Muscle layer of duodenum (tissue), 2 donors: ENCODE measurements around the gene MEGF8.

ENCODE experiments used
- H3K27ac ChIP-seq: one replicate; pipeline ENCODE4 v1.7.0; 2013; ENCODE audit warnings: mild to moderate bottlenecking, low read length
- H3K27me3 ChIP-seq: one replicate; pipeline ENCODE4 v1.7.0; 2013; ENCODE audit warnings: low read depth, mild to moderate bottlenecking, control low read depth, low read length
- H3K36me3 ChIP-seq, 2 donors: one replicate each; pipeline ENCODE4 v1.7.0; 2013; ENCODE audit warnings: low read length in 2 of 2, control low read depth in 1 of 2, mild to moderate bottlenecking in 1 of 2; ENCODE audit not compliant: insufficient read depth in 2 of 2, control insufficient read depth in 1 of 2
- H3K4me1 ChIP-seq, 2 donors: one replicate each; pipeline ENCODE4 v1.7.0; 2013; ENCODE audit warnings: low read length in 2 of 2, mild to moderate bottlenecking in 2 of 2, control low read depth in 1 of 2, moderate library complexity in 1 of 2; ENCODE audit not compliant: insufficient read depth in 2 of 2, control insufficient read depth in 1 of 2
- H3K4me3 ChIP-seq, 2 donors: one replicate each; pipeline ENCODE4 v1.7.0; 2013; ENCODE audit warnings: low read length in 2 of 2, low read depth in 1 of 2, mild to moderate bottlenecking in 1 of 2
- H3K9me3 ChIP-seq, 2 donors: one replicate each; pipeline ENCODE4 v1.7.0; 2013; ENCODE audit warnings: low read length in 2 of 2, control low read depth in 1 of 2, mild to moderate bottlenecking in 1 of 2; ENCODE audit not compliant: control insufficient read depth in 1 of 2
- donor health status: healthy.

MEGF8 gene, protein sequence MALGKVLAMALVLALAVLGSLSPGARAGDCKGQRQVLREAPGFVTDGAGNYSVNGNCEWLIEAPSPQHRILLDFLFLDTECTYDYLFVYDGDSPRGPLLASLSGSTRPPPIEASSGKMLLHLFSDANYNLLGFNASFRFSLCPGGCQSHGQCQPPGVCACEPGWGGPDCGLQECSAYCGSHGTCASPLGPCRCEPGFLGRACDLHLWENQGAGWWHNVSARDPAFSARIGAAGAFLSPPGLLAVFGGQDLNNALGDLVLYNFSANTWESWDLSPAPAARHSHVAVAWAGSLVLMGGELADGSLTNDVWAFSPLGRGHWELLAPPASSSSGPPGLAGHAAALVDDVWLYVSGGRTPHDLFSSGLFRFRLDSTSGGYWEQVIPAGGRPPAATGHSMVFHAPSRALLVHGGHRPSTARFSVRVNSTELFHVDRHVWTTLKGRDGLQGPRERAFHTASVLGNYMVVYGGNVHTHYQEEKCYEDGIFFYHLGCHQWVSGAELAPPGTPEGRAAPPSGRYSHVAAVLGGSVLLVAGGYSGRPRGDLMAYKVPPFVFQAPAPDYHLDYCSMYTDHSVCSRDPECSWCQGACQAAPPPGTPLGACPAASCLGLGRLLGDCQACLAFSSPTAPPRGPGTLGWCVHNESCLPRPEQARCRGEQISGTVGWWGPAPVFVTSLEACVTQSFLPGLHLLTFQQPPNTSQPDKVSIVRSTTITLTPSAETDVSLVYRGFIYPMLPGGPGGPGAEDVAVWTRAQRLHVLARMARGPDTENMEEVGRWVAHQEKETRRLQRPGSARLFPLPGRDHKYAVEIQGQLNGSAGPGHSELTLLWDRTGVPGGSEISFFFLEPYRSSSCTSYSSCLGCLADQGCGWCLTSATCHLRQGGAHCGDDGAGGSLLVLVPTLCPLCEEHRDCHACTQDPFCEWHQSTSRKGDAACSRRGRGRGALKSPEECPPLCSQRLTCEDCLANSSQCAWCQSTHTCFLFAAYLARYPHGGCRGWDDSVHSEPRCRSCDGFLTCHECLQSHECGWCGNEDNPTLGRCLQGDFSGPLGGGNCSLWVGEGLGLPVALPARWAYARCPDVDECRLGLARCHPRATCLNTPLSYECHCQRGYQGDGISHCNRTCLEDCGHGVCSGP (N-terminal part only)

DNA sequence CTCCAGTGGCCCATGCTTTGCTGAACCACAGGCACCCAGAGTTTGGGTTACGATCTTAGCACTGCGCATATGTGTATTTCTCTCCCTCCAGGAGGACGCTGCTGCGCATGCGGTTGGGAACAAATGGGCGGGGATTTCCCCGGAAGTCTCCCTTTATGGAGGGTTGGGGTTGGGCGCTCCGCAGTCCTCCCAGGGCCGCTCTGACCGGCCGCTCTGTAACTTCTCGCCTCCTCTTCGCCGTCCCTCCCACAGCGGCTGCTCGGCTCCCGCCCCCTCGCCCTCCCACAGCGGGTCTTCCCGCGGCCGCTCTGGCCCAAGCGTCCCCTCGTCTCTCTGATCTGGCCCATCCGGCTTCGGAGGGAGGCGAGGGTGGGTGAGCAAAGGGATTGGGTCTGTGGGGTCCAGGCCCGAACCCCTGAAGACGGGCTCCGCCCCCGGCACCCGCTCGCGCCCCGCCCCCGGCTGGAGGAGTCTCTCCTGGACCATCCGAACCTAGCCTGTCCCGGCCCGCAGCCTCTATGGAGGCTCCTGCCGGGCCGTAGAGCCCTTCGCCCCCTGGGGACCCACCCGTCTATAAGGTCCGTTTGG lies at the start of gene MEGF8:
Gene MEGF8, plus strand, starts transcription at position 328 of the 588 bp plus-strand sequence. CDS start 609 bp downstream, outside the sequence.
- Histone ChIP-seq H3K36me3 (no peaks in the 10 kb centered on the region), H3K27ac (peak within 1 kb of the TSS; percentile 63), H3K9me3 (no peaks in the 10 kb centered on the region), H3K27me3 (peaks cover 12% of the 10 kb centered on the region), H3K4me1 (peaks cover 0 to 32% of the 10 kb centered on the region in 2 donors), H3K4me3 (peak within 1 kb of the TSS; percentile 73 to 98)

DNA sequence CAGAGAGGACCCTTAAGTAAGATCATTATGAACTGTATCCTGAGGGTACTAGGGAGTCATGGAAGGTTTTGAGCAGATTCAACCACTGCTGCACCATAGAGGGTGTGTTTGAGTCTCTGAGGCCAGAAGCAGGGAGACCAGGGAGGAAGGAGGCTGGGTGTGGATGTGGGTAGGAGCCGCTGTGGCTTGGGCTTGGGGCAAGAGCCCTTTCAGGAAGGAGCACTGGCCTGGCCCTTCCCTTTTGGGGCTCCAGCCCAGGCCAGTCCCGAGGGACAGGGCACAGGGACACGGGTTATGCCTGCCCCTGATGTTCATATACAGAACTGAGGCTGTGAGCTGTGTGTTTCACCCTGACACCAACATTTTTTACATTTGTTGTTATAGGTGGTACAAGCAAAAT lies 49.2 kb upstream of the MEGF8 start:
- Histone ChIP-seq H3K9me3 (no peaks in the 10 kb centered on the region), H3K4me1 (peaks cover 28 to 56% of the 10 kb centered on the region in 2 donors), H3K4me3 (no peak overlapping the region), H3K27me3 (no peaks in the 10 kb centered on the region), H3K36me3 (peaks cover 6 to 34% of the 10 kb centered on the region in 2 donors), H3K27ac (peak overlapping the region; percentile 56)

DNA sequence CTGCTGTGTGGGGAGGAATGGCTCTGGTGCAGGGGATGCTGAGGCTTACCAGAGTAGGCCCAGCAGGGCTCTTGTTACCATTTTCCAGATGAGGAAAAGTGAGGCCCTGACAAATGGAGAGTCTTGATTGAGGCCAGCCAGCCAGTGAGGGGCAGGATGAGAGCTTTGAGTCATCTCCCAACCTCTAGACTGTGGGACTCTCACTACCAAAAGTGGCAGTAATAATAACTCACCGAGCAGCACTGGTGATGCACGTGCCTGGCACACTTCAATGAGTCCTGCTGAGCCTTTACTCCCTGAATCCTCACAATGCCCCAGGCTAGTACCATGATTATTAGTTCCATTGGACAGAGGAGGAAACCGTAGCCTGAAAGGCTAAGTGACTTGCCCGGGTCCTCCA lies 48.6 kb upstream of the MEGF8 start:
- Histone ChIP-seq H3K36me3 (peaks cover 6 to 36% of the 10 kb centered on the region in 2 donors), H3K4me3 (no peak overlapping the region), H3K27ac (peak overlapping the region; percentile 56), H3K4me1 (peaks cover 32 to 58% of the 10 kb centered on the region in 2 donors), H3K27me3 (no peaks in the 10 kb centered on the region), H3K9me3 (no peaks in the 10 kb centered on the region)

DNA sequence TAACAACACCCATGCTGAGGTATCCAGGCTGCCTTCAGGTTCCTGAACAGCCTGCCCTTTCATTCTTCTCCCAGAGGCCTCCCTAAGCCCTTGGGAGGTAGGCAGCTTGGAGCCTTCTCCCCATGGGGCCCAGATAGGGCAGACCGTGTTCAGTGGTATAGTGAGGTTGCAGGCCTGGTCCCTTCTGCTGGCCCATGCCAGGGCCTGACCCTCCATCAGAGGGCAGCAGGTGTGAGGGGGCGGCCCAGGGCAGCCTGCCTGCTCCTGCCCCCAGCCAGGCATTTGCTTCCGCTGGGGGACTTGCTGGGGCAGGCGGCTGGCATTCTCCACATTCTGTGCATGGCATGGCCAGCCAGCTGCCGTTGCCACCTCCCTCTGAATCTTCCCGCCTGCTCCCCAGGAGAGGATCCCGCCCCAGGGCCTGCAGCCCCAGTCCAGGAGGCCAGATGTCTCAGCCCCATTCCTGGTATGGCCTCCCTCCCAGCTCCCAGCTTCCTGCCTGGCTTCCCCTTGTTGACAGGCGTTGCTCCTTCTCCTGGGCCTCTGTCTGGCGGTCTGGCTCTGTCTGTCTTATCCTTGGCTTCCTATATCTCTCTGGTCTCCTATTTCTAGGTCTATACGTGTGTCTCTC lies 47.5 kb upstream of the MEGF8 start:
- H3K27me3 ChIP-seq: no peaks in the 10 kb centered on the region
- peak overlapping the region in 1 of 2 donors; percentile 34 for H3K4me3 ChIP-seq
- peak overlapping the region; percentile 63 for H3K27ac ChIP-seq
- no peaks in the 10 kb centered on the region for H3K9me3 ChIP-seq
- peaks cover 6 to 29% of the 10 kb centered on the region in 2 donors for H3K36me3 ChIP-seq
- H3K4me1 ChIP-seq: peaks cover 37 to 65% of the 10 kb centered on the region in 2 donors

DNA sequence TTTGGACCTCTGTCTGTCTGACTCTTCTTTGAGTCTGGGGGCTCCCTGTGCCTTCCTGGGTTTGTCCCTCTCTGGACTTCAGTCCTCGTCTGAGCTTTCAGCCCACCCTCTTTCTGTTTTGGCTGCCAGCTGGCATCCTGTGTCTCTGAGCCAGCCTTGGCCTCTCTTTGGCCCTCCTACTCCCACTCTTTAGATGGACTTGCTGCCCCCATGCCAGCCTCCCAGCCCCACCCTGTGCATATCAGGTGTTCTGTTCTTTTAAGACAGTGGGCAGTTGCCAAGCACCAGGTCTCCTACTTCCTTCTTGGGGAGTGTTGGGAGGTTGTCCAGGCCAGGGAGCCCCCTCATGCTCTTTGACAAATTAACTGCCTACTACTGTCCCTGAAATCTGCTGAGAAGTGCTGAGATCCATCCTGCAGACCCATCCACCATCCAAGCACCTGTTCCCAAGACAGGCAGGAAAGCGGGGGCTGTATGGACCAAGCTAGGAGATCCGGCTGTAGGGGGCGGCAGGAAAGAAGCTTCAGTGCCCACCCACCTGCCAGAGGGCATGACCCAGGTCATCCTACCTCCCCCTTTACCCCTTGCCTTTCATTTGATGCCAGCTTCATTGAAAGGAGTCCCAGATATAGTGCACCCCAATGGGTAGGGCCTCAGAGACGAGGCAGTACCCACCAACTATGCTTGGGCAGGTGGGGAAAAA lies 46.8 kb upstream of the MEGF8 start:
- Histone ChIP-seq H3K9me3 (no peaks in the 10 kb centered on the region), H3K36me3 (peaks cover 6 to 22% of the 10 kb centered on the region in 2 donors), H3K4me1 (peaks cover 42 to 72% of the 10 kb centered on the region in 2 donors), H3K4me3 (peak overlapping the region in 1 of 2 donors; percentile 91), H3K27me3 (no peaks in the 10 kb centered on the region), H3K27ac (peak overlapping the region; percentile 63)

DNA sequence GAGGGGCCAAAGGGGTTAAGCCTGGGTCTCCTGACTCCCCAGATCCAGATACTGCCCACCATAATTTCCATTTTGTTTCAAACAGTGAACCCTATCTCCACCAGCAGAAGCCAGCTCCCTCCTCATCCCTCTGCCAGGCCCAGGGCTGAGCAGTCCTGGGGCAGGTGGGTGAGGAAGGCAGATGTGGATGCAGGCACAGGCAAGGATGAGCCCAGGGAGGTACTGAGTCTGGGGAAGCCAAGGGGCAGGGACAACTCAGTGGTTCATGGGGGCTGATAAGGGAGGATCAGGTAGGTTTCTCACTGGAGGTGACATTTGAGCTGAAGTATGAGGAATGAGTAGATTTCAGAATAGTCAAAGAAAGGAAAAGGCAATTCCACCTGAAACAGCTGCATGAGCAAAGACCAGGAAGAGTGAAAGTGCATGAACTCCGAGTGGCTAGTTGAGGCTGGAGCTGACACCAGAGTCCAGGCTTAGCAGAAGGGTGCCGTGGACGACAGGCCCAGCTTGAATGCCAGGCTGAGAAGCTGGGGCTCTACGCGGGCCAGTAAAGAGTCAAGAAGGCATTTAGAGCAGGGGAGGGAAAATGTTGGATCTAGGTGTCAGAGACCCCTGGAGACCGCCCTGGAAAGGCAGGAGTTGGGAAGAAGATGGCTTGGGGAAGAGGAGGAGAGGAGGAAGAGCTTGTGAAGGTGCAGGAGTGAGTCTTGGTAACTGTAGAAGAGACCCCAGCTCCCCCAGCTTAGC lies 46.1 kb upstream of the MEGF8 start:
- H3K4me1 ChIP-seq: peaks cover 42 to 70% of the 10 kb centered on the region in 2 donors
- H3K36me3 ChIP-seq: peaks cover 6 to 15% of the 10 kb centered on the region in 2 donors
- H3K9me3 ChIP-seq: no peaks in the 10 kb centered on the region
- H3K27ac ChIP-seq: peak overlapping the region; percentile 84
- H3K4me3 ChIP-seq: peak overlapping the region; percentile 65 to 91
- no peaks in the 10 kb centered on the region for H3K27me3 ChIP-seq

DNA sequence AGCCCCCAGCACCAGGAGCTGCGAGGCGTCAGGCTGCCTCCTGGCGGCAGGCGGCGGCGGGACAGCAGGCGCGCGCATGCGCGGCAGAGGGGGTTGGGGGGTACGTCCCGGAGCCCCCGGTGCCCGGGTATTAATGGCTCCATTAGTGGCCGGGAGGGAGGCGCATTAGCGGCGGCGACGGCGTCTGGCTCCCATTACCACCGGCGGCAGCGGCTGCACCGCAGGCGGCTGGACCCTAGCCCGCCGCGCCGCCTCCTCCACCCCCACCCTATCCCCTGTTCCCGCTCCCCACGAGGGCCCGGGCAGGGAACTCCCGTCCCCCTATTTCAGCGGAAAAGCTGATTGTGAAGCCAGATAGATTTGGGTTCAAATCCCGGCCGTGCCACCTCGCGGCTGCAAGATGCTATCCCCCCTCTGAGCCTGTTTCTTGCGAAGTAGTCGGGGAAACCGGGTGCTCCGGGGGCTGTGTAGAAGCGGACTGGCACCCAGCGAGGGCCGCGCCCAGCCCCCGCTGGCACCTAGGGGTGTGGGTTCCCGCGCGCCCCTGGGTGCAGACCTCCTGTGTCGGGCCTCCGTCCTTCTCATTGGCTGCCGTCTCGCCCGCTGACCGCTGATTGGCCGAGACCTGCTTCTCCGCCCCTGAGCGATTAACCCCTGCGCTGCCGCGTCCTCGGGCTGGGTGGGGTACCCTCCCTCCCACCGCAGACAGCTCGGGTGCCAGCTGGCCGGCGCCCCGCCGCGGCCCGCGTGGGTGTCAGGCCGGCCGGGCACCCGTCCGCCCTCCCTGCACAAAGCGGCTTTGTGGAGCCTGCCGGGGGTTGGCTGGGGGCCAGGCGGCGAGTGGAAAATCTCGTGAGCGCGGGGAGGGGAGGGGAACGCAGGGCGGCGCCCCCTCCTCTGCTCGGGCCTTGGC lies 45.3 kb upstream of the MEGF8 start:
- Histone ChIP-seq H3K4me1 (peaks cover 46 to 70% of the 10 kb centered on the region in 2 donors), H3K27me3 (no peaks in the 10 kb centered on the region), H3K9me3 (no peaks in the 10 kb centered on the region), H3K27ac (peak overlapping the region; percentile 84), H3K36me3 (peaks cover 2 to 11% of the 10 kb centered on the region in 2 donors), H3K4me3 (peak overlapping the region; percentile 65 to 91)

DNA sequence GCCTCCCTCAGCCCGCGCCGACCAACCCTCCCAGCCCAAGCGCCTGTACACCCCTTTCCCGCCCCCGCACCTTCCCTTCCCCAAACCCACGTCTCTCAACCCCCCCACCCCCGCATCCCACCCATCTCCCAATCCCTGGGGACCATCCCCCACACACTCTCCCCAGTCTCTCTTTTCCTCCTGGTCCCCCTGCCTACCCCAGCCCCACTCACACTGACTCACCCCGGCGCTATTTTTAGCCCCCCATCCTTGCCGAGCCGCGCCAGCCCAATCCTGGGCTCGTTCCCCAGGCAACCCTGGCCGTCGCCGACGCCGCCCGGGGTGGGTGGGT lies 44.7 kb upstream of the MEGF8 start:
- Histone ChIP-seq H3K27me3 (no peaks in the 10 kb centered on the region), H3K4me3 (peak overlapping the region; percentile 65 to 91), H3K9me3 (no peaks in the 10 kb centered on the region), H3K36me3 (peaks cover 0 to 11% of the 10 kb centered on the region in 2 donors), H3K27ac (no peak overlapping the region), H3K4me1 (peaks cover 52 to 73% of the 10 kb centered on the region in 2 donors)
